K562 (cell line): Measurements from ENCODE around the gene SEC31A. TPM values are rescaled to one million over a fixed set of nuclear protein-coding genes. Genes with fewer than 3 reads are reported as not detected.

Source experiments
- ATAC-seq: fragments of 200-7000 bp; cut with Tn5 transposase; 3 replicates; pipeline ENCODE4 v1.9.1; 2020; ENCODE audit warnings: moderate library complexity
- BruUV-seq: library from RNA; stranded (reverse); fragments of 400-500 nt; replicated peaks from 2 replicates; lab custom pipeline; 2021; lab: Mats Ljungman, UMichigan
- CTCF ChIA-PET: fragments of 300-600 bp; formaldehyde crosslinking; extraction: SDS; loops from one replicate; lab custom pipeline; 2021; ENCODE audit warnings: low intra/inter-chr PET ratio; lab: Yijun Ruan, JAX
- POLR2A ChIA-PET: fragments of 300-600, 350-650 bp; sonication (Branson Sonifier 250); formaldehyde crosslinking; extraction: SDS; loops from one replicate; lab custom pipeline; 2021; ENCODE audit warnings: antibody characterized with exemption, inconsistent platforms; lab: Yijun Ruan, JAX
- DNase-seq, 4 experiments: peaks; one replicate each; pipeline versions ENCODE4 v3.0.0 to v3.0.0-alpha.2; 2011 to 2018; ENCODE audit warnings: low spot score in 3 of 4, mixed read lengths in 3 of 4; ENCODE audit errors: extremely low read depth in 1 of 4
- FAIRE-seq: peaks from 2 replicates; lab custom pipeline; 2011; peaks lifted over from hg19 to GRCh38; lab: Jason Lieb, UNC
- H2AFZ ChIP-seq: 2 replicates; pipeline ENCODE4 v1.6.0; 2011; ENCODE audit warnings: low read depth, low read length, control low read depth, inconsistent platforms
- H3K27ac ChIP-seq: fragments of 200-600 bp; 3 replicates; pipeline ENCODE4 v1.8.0; 2011; ENCODE audit warnings: low read depth, mild to moderate bottlenecking, control low read depth, inconsistent platforms, low read length, moderate library complexity, mixed read lengths; ENCODE audit errors: extremely low read depth
- H3K27me3 ChIP-seq, 2 experiments: fragments of 300-600 bp in 1 of 2; 2 replicates in 1 of 2; 3 replicates in 1 of 2; pipeline versions ENCODE4 v1.6.0 to v1.8.0; 2011; ENCODE audit warnings: inconsistent platforms in 2 of 2, low read length in 2 of 2, mild to moderate bottlenecking in 1 of 2, mixed read lengths in 1 of 2, moderate library complexity in 1 of 2; ENCODE audit not compliant: control insufficient read depth in 2 of 2, insufficient read depth in 2 of 2
- H3K36me3 ChIP-seq: fragments of 300-600 bp; 3 replicates; pipeline ENCODE4 v1.8.0; 2011; ENCODE audit warnings: mild to moderate bottlenecking, low read length, inconsistent platforms; ENCODE audit not compliant: control insufficient read depth, insufficient read depth
- H3K4me1 ChIP-seq, 2 experiments: fragments of 200-600 bp in 1 of 2; replicated peaks in 1 of 2; 2 replicates in 1 of 2; 3 replicates in 1 of 2; pipeline versions ENCODE4 v1.5.1 to v1.8.0; 2011; ENCODE audit warnings: inconsistent platforms in 2 of 2, low read length in 2 of 2, mild to moderate bottlenecking in 1 of 2, mixed read lengths in 1 of 2, moderate library complexity in 1 of 2; ENCODE audit not compliant: control insufficient read depth in 2 of 2, insufficient read depth in 2 of 2
- H3K4me2 ChIP-seq: 2 replicates; pipeline ENCODE4 v1.6.1; 2011; ENCODE audit warnings: low read length, control low read depth, inconsistent platforms, mixed read lengths; ENCODE audit not compliant: insufficient read depth
- H3K4me3 ChIP-seq: fragments of 200-600 bp; sonication (generic), shearing (Covaris generic); 2 replicates; pipeline ENCODE4 v1.5.1; 2016; ENCODE audit warnings: control low read depth, inconsistent platforms
- H3K79me2 ChIP-seq: fragments of 200-600 bp; 3 replicates; pipeline ENCODE4 v1.8.0; 2011; ENCODE audit warnings: low read length, inconsistent platforms; ENCODE audit not compliant: control insufficient read depth, insufficient read depth
- H3K9ac ChIP-seq, 2 experiments: 2 replicates each; pipeline versions ENCODE4 v1.6.0 to v1.6.1; 2011; ENCODE audit warnings: low read depth in 2 of 2, low read length in 2 of 2, control low read depth in 1 of 2, inconsistent platforms in 1 of 2, mild to moderate bottlenecking in 1 of 2, mixed read lengths in 1 of 2; ENCODE audit not compliant: insufficient read depth in 1 of 2
- H3K9me1 ChIP-seq: one replicate; pipeline ENCODE4 v1.6.0; 2011; ENCODE audit warnings: inconsistent platforms, mild to moderate bottlenecking, low read length, moderate library complexity; ENCODE audit not compliant: control insufficient read depth, insufficient read depth
- H3K9me3 ChIP-seq: replicated peaks from 2 replicates; pipeline ENCODE4 v1.5.1; 2011; ENCODE audit warnings: low read depth, low read length, inconsistent platforms; ENCODE audit not compliant: control insufficient read depth, insufficient read depth
- H4K20me1 ChIP-seq: replicated peaks from 2 replicates; pipeline ENCODE4 v1.6.1; 2011; ENCODE audit warnings: low read length, inconsistent platforms, mixed read lengths; ENCODE audit not compliant: control insufficient read depth, insufficient read depth
- BCOR ChIP-seq: fragments of 450-650 bp; IDR thresholded peaks from 2 replicates; pipeline ENCODE4 v1.6.1; 2016
- FOXM1 ChIP-seq, 2 experiments: fragments of 450-650 bp in 1 of 2; sonication (generic) in 1 of 2; formaldehyde crosslinking in 1 of 2; IDR thresholded peaks; 2 replicates each; pipeline versions ENCODE4 v1.6.1 to v1.9.0; 2017 to 2022; ENCODE audit warnings: low read depth in 2 of 2, mild to moderate bottlenecking in 2 of 2, missing genetic modification reagents in 1 of 2, moderate library complexity in 1 of 2
- HNRNPUL1 ChIP-seq: fragments of 200-400 bp; formaldehyde crosslinking; IDR thresholded peaks from 2 replicates; pipeline ENCODE4 v1.6.1; 2017; ENCODE audit warnings: low read length
- KDM1A ChIP-seq, 2 experiments: fragments of 450-650 bp; IDR thresholded peaks; 2 replicates each; pipeline ENCODE4 v1.6.1; 2016; ENCODE audit warnings: mild to moderate bottlenecking in 2 of 2
- LEF1 ChIP-seq: fragments of 450-650 bp; IDR thresholded peaks from 2 replicates; pipeline ENCODE4 v1.6.1; 2016; ENCODE audit warnings: mild to moderate bottlenecking
- POLR2A ChIP-seq: fragments of 450-650 bp; conservative IDR thresholded peaks from 2 replicates; pipeline ENCODE4 v1.6.1; 2016
- POU5F1 ChIP-seq: fragments of 150-350 bp; IDR thresholded peaks from 2 replicates; pipeline ENCODE4 v1.6.1; 2014; ENCODE audit warnings: borderline replicate concordance, low read length, low read depth, mild to moderate bottlenecking; ENCODE audit not compliant: partially characterized antibody
- PYGO2 ChIP-seq: fragments of 450-650 bp; IDR thresholded peaks from 2 replicates; pipeline ENCODE4 v1.6.1; 2016; ENCODE audit warnings: mild to moderate bottlenecking, missing genetic modification characterization, moderate library complexity, missing compliant biosample characterization
- TOE1 ChIP-seq, 2 experiments: fragments of 450-650 bp in 1 of 2; sonication (generic) in 1 of 2; formaldehyde crosslinking in 1 of 2; IDR thresholded peaks; 2 replicates each; pipeline versions ENCODE4 v1.7.1 to v1.8.0; 2016 to 2022; ENCODE audit warnings: borderline replicate concordance in 2 of 2, mild to moderate bottlenecking in 2 of 2, antibody characterized with exemption in 1 of 2, inconsistent platforms in 1 of 2, low read depth in 1 of 2, missing genetic modification reagents in 1 of 2, moderate library complexity in 1 of 2
- ZNF431 ChIP-seq: sonication (generic); formaldehyde crosslinking; IDR thresholded peaks from 2 replicates; pipeline ENCODE4 v1.8.0; 2022; ENCODE audit warnings: mild to moderate bottlenecking, missing genetic modification reagents
- WGBS: fragments of 100-300 bp; shearing (Covaris generic); methylation state at CpG from one replicate; pipeline ENCODE4 v1.1.6; 2016; ENCODE audit warnings: low coverage, mixed read lengths; ENCODE audit not compliant: insufficient coverage; ENCODE audit errors: missing lambda C conversion rate; 5-methylcytosine and 5-hydroxymethylcytosine counted together
- in situ Hi-C: fragments of 300-500 bp; cut with MboI; formaldehyde crosslinking; loops from 4 replicates; pipeline ENCODE4 v1.15.0; 2018; ENCODE audit warnings: inconsistent platforms, mixed read lengths
- intact Hi-C: fragments of 100-400 bp; cut with micrococcal nuclease; formaldehyde crosslinking; loops from 2 replicates; pipeline ENCODE4 v1.14.2; 2022
- polyA plus RNA-seq, 8 experiments: library from polyadenylated mRNA; depleted of rRNA in 4 of 8; stranded (reverse) in 5 of 8; unstranded in 3 of 8; fragments of >200 nt; fragmentation: Nextera tagmentation in 2 of 8; fragmentation: Illumina TruSeq in 1 of 8; extraction: Ambion mirVana in 2 of 8; extraction: Trizol in 1 of 8; gene quantifications; 2 replicates each; pipeline versions ENCODE4 v1.2.1 to v1.2.3, GENCODE V29; 2011 to 2014; ENCODE audit warnings: inconsistent platforms in 1 of 8, missing spikeins in 1 of 8
- total RNA-seq, 7 experiments: library from RNA; depleted of rRNA in 6 of 7; stranded (reverse); fragments of >200 nt in 6 of 7; fragmentation: Illumina TruSeq in 2 of 7; extraction: Trizol in 2 of 7; gene quantifications; 2 replicates each; pipeline versions ENCODE4 v1.2.1 to v1.2.3, GENCODE V29; 2011 to 2021; ENCODE audit warnings: low replicate concordance in 1 of 7
- TF ChIP-seq, protein P1 (sequence below): fragments of 450-650 bp; IDR thresholded peaks from 2 replicates; pipeline ENCODE4 v1.6.1; 2017; ENCODE audit warnings: antibody characterized with exemption
- TF ChIP-seq, protein P2 (sequence below): fragments of 450-650 bp; IDR thresholded peaks from 2 replicates; pipeline ENCODE4 v1.7.0; 2016; ENCODE audit warnings: borderline replicate concordance
- TF ChIP-seq, protein P3 (sequence below): IDR thresholded peaks from 3 replicates; pipeline ENCODE4 v1.6.1; 2011; ENCODE audit warnings: borderline replicate concordance, mild to moderate bottlenecking, moderate library complexity; ENCODE audit not compliant: insufficient read length; ENCODE audit errors: extremely low read depth
- TF ChIP-seq, protein P4 (sequence below): fragments of 250-450 bp; sonication (Bioruptor Pico); IDR thresholded peaks from 2 replicates; pipeline ENCODE4 v1.5.0; 2021

The SEC31A gene
- total and polyA plus RNA-seq, 9 of the 15 experiments (the other 6 are each of a cell fraction or from before 2014, with no cell fraction given), result 78.9 to 241 (median 173) TPM

DNA sequence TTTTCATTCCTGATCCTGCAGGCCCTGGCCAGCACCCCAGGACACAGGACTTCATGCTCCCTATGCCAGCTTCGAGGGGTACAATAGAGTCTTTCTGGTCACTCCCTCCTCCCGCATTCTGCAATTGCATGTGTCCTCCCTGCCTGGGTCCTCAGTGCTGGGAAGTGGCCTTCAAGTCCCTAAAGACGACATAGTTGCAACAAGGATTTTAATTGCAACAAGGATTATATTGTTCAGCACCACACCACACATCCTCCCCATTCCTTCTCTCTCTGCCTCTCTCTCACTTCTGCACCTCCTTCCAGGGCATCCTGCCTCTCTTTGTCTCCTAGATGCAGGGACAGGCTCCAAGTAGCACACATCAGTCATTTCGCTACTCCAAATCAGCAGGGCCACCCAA is 117.9 kb downstream of the SEC31A start (continued):
- TF ChIP-seq, protein P1, sequence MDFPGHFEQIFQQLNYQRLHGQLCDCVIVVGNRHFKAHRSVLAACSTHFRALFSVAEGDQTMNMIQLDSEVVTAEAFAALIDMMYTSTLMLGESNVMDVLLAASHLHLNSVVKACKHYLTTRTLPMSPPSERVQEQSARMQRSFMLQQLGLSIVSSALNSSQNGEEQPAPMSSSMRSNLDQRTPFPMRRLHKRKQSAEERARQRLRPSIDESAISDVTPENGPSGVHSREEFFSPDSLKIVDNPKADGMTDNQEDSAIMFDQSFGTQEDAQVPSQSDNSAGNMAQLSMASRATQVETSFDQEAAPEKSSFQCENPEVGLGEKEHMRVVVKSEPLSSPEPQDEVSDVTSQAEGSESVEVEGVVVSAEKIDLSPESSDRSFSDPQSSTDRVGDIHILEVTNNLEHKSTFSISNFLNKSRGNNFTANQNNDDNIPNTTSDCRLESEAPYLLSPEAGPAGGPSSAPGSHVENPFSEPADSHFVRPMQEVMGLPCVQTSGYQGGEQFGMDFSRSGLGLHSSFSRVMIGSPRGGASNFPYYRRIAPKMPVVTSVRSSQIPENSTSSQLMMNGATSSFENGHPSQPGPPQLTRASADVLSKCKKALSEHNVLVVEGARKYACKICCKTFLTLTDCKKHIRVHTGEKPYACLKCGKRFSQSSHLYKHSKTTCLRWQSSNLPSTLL, result no peak
- TF ChIP-seq, protein P2, sequence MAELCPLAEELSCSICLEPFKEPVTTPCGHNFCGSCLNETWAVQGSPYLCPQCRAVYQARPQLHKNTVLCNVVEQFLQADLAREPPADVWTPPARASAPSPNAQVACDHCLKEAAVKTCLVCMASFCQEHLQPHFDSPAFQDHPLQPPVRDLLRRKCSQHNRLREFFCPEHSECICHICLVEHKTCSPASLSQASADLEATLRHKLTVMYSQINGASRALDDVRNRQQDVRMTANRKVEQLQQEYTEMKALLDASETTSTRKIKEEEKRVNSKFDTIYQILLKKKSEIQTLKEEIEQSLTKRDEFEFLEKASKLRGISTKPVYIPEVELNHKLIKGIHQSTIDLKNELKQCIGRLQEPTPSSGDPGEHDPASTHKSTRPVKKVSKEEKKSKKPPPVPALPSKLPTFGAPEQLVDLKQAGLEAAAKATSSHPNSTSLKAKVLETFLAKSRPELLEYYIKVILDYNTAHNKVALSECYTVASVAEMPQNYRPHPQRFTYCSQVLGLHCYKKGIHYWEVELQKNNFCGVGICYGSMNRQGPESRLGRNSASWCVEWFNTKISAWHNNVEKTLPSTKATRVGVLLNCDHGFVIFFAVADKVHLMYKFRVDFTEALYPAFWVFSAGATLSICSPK, result no peak
- no peak for TF ChIP-seq FOXM1 (IDR thresholded peaks at IDR 0.05; ENCODE audit: low read depth)
- TF ChIP-seq FOXM1 (CRISPR knock-in tag; IDR thresholded peaks at IDR 0.05; ENCODE audit: low read depth), result no peak
- TF ChIP-seq KDM1A (IDR thresholded peaks at IDR 0.05), result no peak
- no peak for TF ChIP-seq ZNF431 (CRISPR knock-in tag)

DNA sequence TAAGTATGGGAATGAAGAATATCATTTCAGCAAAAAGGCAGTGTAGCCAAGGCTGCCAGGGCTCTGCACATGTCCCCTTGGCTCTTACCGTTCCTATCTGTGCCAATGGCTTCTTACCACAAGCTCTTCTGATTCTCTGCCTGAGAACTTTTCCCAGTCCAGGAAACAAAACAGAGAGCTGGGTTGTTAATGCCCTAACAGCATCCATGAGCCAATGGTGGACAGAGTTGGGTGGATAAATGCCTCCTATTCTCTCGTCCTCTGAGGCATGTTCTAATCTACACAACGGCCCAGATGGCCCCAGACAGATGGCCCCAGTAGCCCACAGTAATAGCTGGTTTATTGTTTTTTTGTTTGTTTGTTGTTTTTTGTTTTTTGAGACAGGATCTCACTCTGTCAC is 120.3 kb downstream of the SEC31A start:
- no peak overlapping the region for H3K4me2 ChIP-seq
- no peaks in the 10 kb centered on the region for H4K20me1 ChIP-seq
- ATAC-seq (no peak), DNase-seq (no peak), FAIRE-seq (no peak)
- 0% methylated on average over 3 of the region's 3 CpGs for WGBS
- H3K9ac ChIP-seq, result no peak overlapping the region
- POLR2A ChIA-PET, result interaction anchor here (0.6 kb wide), 1 partner anchor 351 kb away, joined by 4 read pairs; no protein-coding TSS in a partner anchor
- H3K27me3 ChIP-seq, result peaks cover 0 to 12% of the 10 kb centered on the region in 2 experiments; a peak in 2 of 5 replicates
- no peaks in the 10 kb centered on the region for H3K79me2 ChIP-seq
- H3K27ac ChIP-seq, result no peak overlapping the region
- no peak overlapping the region for H3K4me3 ChIP-seq
- intact Hi-C loops (no loop called here), in situ Hi-C loops (no loop called here)
- H2AFZ ChIP-seq, result no peak overlapping the region
- H3K9me3 ChIP-seq, result no peaks in the 10 kb centered on the region
- no peaks in the 10 kb centered on the region for H3K36me3 ChIP-seq
- H3K9me1 ChIP-seq, result no peaks in the 10 kb centered on the region
- no TSS peak for BruUV-seq
- H3K4me1 ChIP-seq, result no peaks in the 10 kb centered on the region
- CTCF ChIA-PET, result no interaction called here
- no peak for TF ChIP-seq LEF1
- no peak for TF ChIP-seq POU5F1
- no peak for TF ChIP-seq TOE1 (IDR thresholded peaks at IDR 0.05; ENCODE audit: borderline replicate concordance)
- no peak for TF ChIP-seq TOE1 (CRISPR knock-in tag; IDR thresholded peaks at IDR 0.05; ENCODE audit: borderline replicate concordance, low read depth)
- TF ChIP-seq, protein P3, sequence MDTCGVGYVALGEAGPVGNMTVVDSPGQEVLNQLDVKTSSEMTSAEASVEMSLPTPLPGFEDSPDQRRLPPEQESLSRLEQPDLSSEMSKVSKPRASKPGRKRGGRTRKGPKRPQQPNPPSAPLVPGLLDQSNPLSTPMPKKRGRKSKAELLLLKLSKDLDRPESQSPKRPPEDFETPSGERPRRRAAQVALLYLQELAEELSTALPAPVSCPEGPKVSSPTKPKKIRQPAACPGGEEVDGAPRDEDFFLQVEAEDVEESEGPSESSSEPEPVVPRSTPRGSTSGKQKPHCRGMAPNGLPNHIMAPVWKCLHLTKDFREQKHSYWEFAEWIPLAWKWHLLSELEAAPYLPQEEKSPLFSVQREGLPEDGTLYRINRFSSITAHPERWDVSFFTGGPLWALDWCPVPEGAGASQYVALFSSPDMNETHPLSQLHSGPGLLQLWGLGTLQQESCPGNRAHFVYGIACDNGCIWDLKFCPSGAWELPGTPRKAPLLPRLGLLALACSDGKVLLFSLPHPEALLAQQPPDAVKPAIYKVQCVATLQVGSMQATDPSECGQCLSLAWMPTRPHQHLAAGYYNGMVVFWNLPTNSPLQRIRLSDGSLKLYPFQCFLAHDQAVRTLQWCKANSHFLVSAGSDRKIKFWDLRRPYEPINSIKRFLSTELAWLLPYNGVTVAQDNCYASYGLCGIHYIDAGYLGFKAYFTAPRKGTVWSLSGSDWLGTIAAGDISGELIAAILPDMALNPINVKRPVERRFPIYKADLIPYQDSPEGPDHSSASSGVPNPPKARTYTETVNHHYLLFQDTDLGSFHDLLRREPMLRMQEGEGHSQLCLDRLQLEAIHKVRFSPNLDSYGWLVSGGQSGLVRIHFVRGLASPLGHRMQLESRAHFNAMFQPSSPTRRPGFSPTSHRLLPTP, result no peak
- no peak for TF ChIP-seq POLR2A
- no peak for TF ChIP-seq BCOR
- TF ChIP-seq, protein P4, sequence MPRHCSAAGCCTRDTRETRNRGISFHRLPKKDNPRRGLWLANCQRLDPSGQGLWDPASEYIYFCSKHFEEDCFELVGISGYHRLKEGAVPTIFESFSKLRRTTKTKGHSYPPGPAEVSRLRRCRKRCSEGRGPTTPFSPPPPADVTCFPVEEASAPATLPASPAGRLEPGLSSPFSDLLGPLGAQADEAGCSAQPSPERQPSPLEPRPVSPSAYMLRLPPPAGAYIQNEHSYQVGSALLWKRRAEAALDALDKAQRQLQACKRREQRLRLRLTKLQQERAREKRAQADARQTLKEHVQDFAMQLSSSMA (CRISPR knock-in tag), result no peak
- TF ChIP-seq HNRNPUL1, result no peak
- no peak for TF ChIP-seq PYGO2 (tag)
